Esophagus squamous epithelium (tissue), 5 donors: ENCODE data around the gene PTPN18. TPM values are rescaled to one million over a fixed set of nuclear protein-coding genes. Genes with fewer than 3 reads are reported as not detected.
A peak's percentile ranks its signal among the peaks of the same experiment; 100 is the strongest.

Experiments used
- DNase-seq: peaks from one replicate; lab custom pipeline; 2025; lab: John Stamatoyannopoulos, UW
- H3K27ac ChIP-seq, 4 donors: fragments of 200-600 bp; sonication (generic); one replicate each; pipeline ENCODE4 v1.5.1; 2016 to 2019; ENCODE audit warnings: mild to moderate bottlenecking in 1 of 4
- H3K27me3 ChIP-seq, 4 donors: fragments of 200-600 bp; sonication (generic); 1 replicate in 3 of 4; 2 replicates in 1 of 4; pipeline versions ENCODE4 v1.5.1 to v1.6.0; 2017 to 2021; ENCODE audit warnings: antibody characterized with exemption in 1 of 4
- H3K36me3 ChIP-seq, 3 donors: fragments of 200-600 bp; sonication (generic); one replicate each; pipeline ENCODE4 v1.5.1; 2016 to 2019
- H3K4me1 ChIP-seq, 3 donors: fragments of 200-600 bp; sonication (generic); one replicate each; pipeline ENCODE4 v1.5.1; 2017 to 2019
- H3K4me3 ChIP-seq, 4 donors: fragments of 200-600 bp; sonication (generic); 1 replicate in 3 of 4; 2 replicates in 1 of 4; pipeline ENCODE4 v1.5.1; 2016 to 2019; ENCODE audit warnings: mild to moderate bottlenecking in 2 of 4, moderate library complexity in 1 of 4
- H3K9me3 ChIP-seq, 3 donors: fragments of 200-600 bp; sonication (generic); one replicate each; pipeline ENCODE4 v1.5.1; 2016 to 2019
- CTCF ChIP-seq, 6 experiments: fragments of 450-650 bp in 4 of 6; fragments of 200-600 bp in 2 of 6; sonication (generic) in 2 of 6; IDR thresholded peaks; one replicate each; pipeline ENCODE4 v1.5.1; 2016 to 2019; ENCODE audit warnings: antibody characterized with exemption in 6 of 6, mild to moderate bottlenecking in 4 of 6, moderate library complexity in 4 of 6
- POLR2A ChIP-seq, 4 donors: fragments of 450-650 bp; IDR thresholded peaks; one replicate each; pipeline ENCODE4 v1.6.1; 2017; ENCODE audit warnings: antibody characterized with exemption in 4 of 4, mild to moderate bottlenecking in 4 of 4, moderate library complexity in 3 of 4
- WGBS, 2 donors: methylation state at CpG; one replicate each; pipeline ENCODE4 v1.1.5; 2018; 5-methylcytosine and 5-hydroxymethylcytosine counted together
- intact Hi-C: fragments of 100-400 bp; cut with DNase I; formaldehyde crosslinking; loops from one replicate; pipeline ENCODE4 v1.15.0; 2022
- total RNA-seq, 4 donors: library from RNA; depleted of rRNA; stranded (reverse); fragments of >200 nt; gene quantifications; one replicate each; pipeline ENCODE4 v1.1.0, GENCODE V29; 2016
- donor health status: DM: yes; HTN: yes; CAD: no.

The PTPN18 gene
- total RNA-seq, 4 donors from 2014 or later = 26.8 to 43.6 (median 35.5) TPM

DNA sequence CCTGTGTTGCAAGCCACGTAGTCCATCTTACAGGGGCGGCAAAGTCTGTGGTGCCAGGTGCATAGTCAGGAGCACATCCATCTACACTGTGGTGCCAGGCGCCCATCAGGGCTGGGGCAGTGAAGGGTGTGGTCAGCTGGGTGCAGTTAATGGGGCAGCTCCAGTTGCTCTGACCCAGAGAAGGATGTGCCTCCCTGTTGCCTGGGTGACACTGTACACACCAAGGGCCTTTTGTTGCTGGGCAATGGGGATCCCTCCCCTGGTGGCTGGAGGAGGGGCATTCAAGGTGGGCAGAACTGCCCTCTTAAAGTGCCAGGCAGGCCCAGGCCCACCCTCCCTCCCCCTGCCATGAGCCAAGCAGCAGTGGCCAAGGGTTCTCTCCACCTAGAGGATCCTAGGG, 41.5 kb upstream of the PTPN18 start:
- Histone ChIP-seq H3K4me1 (no peaks in the 10 kb centered on the region), H3K4me3 (no peak overlapping the region), H3K9me3 (no peaks in the 10 kb centered on the region), H3K27ac (no peak overlapping the region), H3K27me3 (peaks cover 0 to 36% (median 0%) of the 10 kb centered on the region in 4 donors), H3K36me3 (no peaks in the 10 kb centered on the region)
- WGBS, 2 donors = 80% methylated on average over 3 of the region's 3 CpGs; no CpG with 5 or more reads in 1 of the 2 donors
- DNase-seq = no peak
- TF ChIP-seq POLR2A (IDR thresholded peaks at IDR 0.05) = no peak
- TF ChIP-seq CTCF (IDR thresholded peaks at IDR 0.05) = no peak
- intact Hi-C loops = no loop called here

DNA sequence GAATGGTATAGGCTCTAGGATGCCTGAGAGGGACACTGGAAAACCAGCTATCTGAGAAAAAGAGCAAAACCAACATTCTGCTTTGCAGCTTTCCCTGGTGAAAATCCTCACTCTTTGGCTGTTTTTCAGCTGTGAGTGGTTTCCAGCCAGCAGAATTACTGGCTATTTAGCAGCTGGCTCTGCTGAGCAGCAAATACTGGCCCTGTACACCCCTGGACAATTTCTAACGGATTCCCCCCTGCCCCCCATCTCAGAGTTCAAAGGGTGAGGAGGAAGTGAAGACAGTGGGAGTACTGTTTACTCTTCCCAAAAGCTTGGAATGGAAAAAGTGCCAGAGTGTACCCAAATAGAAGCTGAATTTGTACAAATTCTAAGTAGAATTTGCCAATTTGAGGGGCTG, 39.3 kb upstream of the PTPN18 start:
- no peaks in the 10 kb centered on the region for H3K4me1 ChIP-seq
- TF ChIP-seq CTCF (IDR thresholded peaks at IDR 0.05) = no peak
- no peak for TF ChIP-seq POLR2A (IDR thresholded peaks at IDR 0.05)
- H3K9me3 ChIP-seq = no peaks in the 10 kb centered on the region
- H3K36me3 ChIP-seq = no peaks in the 10 kb centered on the region
- intact Hi-C loops = no loop called here
- peaks cover 0 to 35% (median 0%) of the 10 kb centered on the region in 4 donors for H3K27me3 ChIP-seq
- no peak overlapping the region for H3K27ac ChIP-seq
- no peak overlapping the region for H3K4me3 ChIP-seq
- WGBS, 2 donors = 0% methylated on average over 1 of the region's 1 CpG
- no peak for DNase-seq

DNA sequence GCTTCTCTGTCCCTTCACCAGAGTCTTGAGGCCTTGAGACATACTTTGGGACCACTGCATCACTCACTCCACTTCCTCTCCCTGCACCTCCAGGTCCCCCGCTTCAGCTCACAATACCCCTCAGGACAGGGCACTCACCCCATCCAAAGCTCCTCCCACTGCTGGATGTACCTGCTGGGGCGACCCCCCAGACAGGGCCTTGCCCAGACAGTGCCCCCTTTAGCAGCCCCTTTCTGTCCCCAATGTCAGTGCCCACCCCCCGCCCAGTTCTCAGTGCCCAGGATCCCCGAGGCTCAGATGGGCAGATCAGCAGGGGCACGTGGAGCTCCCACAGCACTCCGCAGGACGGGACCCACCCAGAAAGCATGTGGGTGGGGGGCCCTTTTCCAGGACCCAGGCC, 37.0 kb upstream of the PTPN18 start:
- Histone ChIP-seq H3K27me3 (peaks cover 0 to 27% (median 0%) of the 10 kb centered on the region in 4 donors), H3K4me3 (no peak overlapping the region), H3K9me3 (no peaks in the 10 kb centered on the region), H3K27ac (no peak overlapping the region), H3K4me1 (no peaks in the 10 kb centered on the region), H3K36me3 (no peaks in the 10 kb centered on the region)
- intact Hi-C loops = no loop called here
- TF ChIP-seq POLR2A (IDR thresholded peaks at IDR 0.05) = no peak
- TF ChIP-seq CTCF (IDR thresholded peaks at IDR 0.05) = no peak
- no CpG with 5 or more reads among the region's 7 CpGs for WGBS, 2 donors
- DNase-seq = no peak

DNA sequence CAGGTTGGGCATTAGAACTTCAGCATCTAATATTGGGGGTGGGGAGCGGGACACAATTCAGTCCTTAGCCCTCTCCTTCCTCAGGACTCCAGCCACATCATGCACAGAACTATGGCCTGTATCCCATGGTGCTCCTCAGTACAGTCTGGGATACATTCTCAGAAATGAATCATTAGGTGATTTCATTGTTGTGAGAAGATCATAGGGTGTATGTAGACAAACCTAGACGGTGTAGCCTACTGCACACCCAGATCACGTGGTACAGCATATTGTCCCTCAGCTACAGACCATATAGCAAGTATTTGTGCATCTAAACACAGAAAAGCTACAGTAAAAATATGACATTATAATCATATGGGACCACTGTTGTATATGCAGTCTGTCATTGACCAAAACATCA, 36.3 kb upstream of the PTPN18 start:
- DNase-seq = no peak
- TF ChIP-seq POLR2A (IDR thresholded peaks at IDR 0.05) (no peak), CTCF (IDR thresholded peaks at IDR 0.05) (no peak)
- WGBS, 2 donors = 34 to 80% methylated on average over 2 to 3 of the region's 3 CpGs
- no peaks in the 10 kb centered on the region for H3K36me3 ChIP-seq
- H3K27me3 ChIP-seq = peaks cover 0 to 25% (median 0%) of the 10 kb centered on the region in 4 donors
- no peak overlapping the region for H3K4me3 ChIP-seq
- intact Hi-C loops = no loop called here
- no peaks in the 10 kb centered on the region for H3K9me3 ChIP-seq
- H3K4me1 ChIP-seq = no peaks in the 10 kb centered on the region
- H3K27ac ChIP-seq = no peak overlapping the region

GRCh38 chr2:130327703-130328527, 27.9 kb upstream of the PTPN18 start:
- peaks cover 0 to 29% (median 7%) of the 10 kb centered on the region in 3 donors for H3K4me1 ChIP-seq
- peaks cover 0 to 63% (median 3%) of the 10 kb centered on the region in 4 donors for H3K27me3 ChIP-seq
- no peaks in the 10 kb centered on the region for H3K9me3 ChIP-seq
- H3K27ac ChIP-seq = peak overlapping the region in 1 of 4 donors; percentile 51
- intact Hi-C loops = no loop called here
- no peak for DNase-seq
- H3K4me3 ChIP-seq = no peak overlapping the region
- TF ChIP-seq POLR2A (IDR thresholded peaks at IDR 0.05) (no peak), CTCF (IDR thresholded peaks at IDR 0.05) (no peak)
- H3K36me3 ChIP-seq = no peaks in the 10 kb centered on the region
- WGBS, 2 donors = 42 to 45% methylated on average over 4 to 13 of the region's 43 CpGs
